Duodenal mucosa (tissue), 2 donors: ENCODE measurements around the gene CAMK1D.

Source experiments
- H3K27ac ChIP-seq: one replicate; pipeline ENCODE4 v1.7.0; 2013; ENCODE audit warnings: low read depth, low read length
- H3K27me3 ChIP-seq, 2 donors: one replicate each; pipeline ENCODE4 v1.7.0; 2013; ENCODE audit warnings: low read length in 2 of 2, control low read depth in 1 of 2; ENCODE audit not compliant: insufficient read depth in 2 of 2, control insufficient read depth in 1 of 2
- H3K36me3 ChIP-seq, 2 donors: one replicate each; pipeline ENCODE4 v1.7.0; 2013; ENCODE audit warnings: low read length in 2 of 2, control low read depth in 1 of 2; ENCODE audit not compliant: insufficient read depth in 2 of 2, control insufficient read depth in 1 of 2
- H3K4me1 ChIP-seq, 2 donors: one replicate each; pipeline ENCODE4 v1.7.0; 2013; ENCODE audit warnings: low read length in 2 of 2, control low read depth in 1 of 2; ENCODE audit not compliant: insufficient read depth in 2 of 2, control insufficient read depth in 1 of 2
- H3K4me3 ChIP-seq, 2 donors: one replicate each; pipeline ENCODE4 v1.7.0; 2013; ENCODE audit warnings: low read length in 2 of 2, low read depth in 1 of 2
- H3K9ac ChIP-seq, 2 donors: one replicate each; pipeline ENCODE4 v1.7.0; 2013; ENCODE audit warnings: low read length in 2 of 2, low read depth in 1 of 2
- H3K9me3 ChIP-seq, 2 donors: one replicate each; pipeline ENCODE4 v1.7.0; 2013; ENCODE audit warnings: low read length in 2 of 2, control low read depth in 1 of 2; ENCODE audit not compliant: control insufficient read depth in 1 of 2

CAMK1D gene

GRCh38 chr10:12614177-12614995, 265.0 kb downstream of the CAMK1D start:
- Histone ChIP-seq H3K36me3 (no peaks in the 10 kb centered on the region), H3K4me3 (no peak overlapping the region), H3K4me1 (peaks cover 0 to 5% of the 10 kb centered on the region in 2 donors), H3K27ac (no peak overlapping the region), H3K27me3 (no peaks in the 10 kb centered on the region), H3K9ac (no peak overlapping the region), H3K9me3 (no peaks in the 10 kb centered on the region)

DNA sequence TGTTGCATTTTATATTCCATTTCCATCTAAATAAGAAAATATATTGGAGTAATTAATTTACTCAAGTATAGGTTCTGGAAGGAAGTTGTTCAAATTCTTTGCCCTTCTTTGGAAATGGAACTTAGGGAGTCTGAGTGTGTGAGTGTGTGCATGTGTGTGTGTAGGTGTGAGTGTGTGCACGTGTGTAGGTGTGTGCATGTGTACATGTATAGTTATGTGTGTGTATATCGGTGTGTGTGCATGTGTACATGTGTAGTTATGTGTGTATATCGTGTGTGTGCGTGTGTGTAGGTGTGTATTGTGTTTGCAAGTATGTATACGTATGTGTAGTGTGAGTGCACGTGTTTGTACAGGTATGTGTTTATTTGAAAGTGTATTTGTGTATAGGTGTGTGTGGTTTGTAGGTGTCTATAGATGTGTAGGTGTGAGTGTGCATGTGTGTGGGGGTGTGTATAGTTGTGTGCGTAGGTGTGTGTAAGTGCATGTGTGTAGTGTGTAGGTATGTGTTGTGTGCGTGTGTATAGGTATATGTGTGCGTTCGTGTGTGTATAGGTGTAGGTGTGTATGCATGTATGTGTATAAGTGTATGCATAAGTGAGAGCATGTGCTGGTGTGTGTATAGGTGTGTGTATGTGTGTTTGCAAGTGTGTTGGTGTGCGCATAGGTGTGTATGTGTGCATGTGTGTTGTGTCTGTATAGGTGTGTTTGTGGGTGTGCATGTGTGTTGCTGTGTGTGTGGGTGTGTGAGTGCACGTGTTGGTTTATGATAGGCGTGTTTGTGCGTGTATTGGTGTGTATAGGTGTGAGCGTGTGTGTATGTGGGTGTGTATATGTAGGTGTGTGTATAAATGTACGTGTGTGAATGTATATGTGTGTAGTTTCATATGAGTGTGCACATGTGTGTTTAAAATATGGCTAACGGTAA, 266.2 kb downstream of the CAMK1D start:
- H3K27ac ChIP-seq: no peak overlapping the region
- H3K9ac ChIP-seq: no peak overlapping the region
- H3K27me3 ChIP-seq: no peaks in the 10 kb centered on the region
- H3K4me3 ChIP-seq: no peak overlapping the region
- H3K9me3 ChIP-seq: no peaks in the 10 kb centered on the region
- H3K36me3 ChIP-seq: no peaks in the 10 kb centered on the region
- H3K4me1 ChIP-seq: peaks cover 0 to 5% of the 10 kb centered on the region in 2 donors

DNA sequence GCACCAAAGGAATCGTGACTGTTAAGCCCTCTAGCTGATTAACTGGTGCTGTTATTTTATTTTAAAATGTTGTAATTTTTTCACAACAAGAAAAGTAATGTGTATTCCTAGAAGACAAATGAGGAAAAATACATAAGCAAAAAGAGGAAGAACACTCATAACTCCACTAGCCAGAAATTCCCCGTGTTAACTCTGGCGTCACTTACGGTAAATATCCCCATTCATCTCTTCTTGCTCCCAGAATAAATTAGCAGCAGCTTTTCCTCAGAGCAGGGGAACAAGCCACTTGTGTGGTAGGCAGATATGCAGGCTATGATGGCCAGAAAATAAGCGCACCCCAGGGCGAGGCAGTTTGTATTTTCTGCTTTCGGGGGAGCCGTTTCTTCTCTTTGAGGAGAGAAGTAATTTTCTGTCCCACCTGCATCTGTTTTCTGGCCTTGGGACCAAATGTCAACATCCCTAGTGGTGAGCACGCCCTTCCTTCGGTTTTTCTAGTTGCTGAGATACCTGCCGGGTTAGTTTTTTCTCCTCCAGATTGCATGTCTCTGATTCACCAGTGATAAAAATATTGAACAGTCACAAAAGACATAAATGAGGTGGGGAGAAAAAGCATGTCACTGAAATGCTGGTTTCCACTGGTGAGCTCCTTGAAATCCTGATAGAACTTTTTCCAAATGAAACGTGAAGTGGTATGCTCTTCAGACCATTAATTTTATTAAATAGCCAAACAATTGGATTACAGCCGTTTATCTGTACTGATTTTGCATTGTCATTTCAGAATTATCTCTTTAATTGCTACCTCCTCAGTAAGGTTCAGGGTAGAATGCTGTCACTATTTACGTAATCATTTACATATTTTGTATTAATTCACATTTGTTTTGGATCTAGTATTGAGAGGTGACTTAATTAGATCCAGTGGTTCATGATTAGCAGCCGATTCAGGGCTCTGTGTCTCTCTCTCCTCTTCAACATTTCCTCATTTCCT, 268.1 kb downstream of the CAMK1D start:
- no peaks in the 10 kb centered on the region for H3K36me3 ChIP-seq
- peaks cover 0 to 5% of the 10 kb centered on the region in 2 donors for H3K4me1 ChIP-seq
- no peaks in the 10 kb centered on the region for H3K9me3 ChIP-seq
- H3K27ac ChIP-seq: no peak overlapping the region
- no peaks in the 10 kb centered on the region for H3K27me3 ChIP-seq
- H3K9ac ChIP-seq: no peak overlapping the region
- H3K4me3 ChIP-seq: no peak overlapping the region

DNA sequence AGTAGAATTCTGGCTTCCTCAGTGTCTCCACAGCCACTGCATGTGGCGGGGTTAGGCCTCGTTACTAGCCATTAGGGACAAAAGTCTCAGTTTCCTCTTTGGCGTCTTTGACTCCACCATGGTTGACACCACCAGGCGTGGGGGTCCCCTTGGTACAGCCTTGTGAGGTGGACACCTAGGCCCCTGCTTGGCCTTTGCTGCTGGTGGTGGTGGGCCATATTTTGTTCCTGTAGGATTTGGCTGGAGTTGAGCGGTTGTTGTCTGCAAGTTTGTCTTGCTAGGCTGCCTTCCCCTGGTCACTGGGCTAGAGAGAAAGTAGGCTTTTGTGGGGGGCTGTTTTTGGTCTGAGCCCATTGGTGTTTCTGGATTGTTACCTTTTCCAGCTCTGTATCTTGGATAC, 272.7 kb downstream of the CAMK1D start:
- Histone ChIP-seq H3K27ac (no peak overlapping the region), H3K9ac (no peak overlapping the region), H3K4me3 (no peak overlapping the region), H3K27me3 (no peaks in the 10 kb centered on the region), H3K36me3 (no peaks in the 10 kb centered on the region), H3K4me1 (peaks cover 0 to 5% of the 10 kb centered on the region in 2 donors), H3K9me3 (no peaks in the 10 kb centered on the region)

DNA sequence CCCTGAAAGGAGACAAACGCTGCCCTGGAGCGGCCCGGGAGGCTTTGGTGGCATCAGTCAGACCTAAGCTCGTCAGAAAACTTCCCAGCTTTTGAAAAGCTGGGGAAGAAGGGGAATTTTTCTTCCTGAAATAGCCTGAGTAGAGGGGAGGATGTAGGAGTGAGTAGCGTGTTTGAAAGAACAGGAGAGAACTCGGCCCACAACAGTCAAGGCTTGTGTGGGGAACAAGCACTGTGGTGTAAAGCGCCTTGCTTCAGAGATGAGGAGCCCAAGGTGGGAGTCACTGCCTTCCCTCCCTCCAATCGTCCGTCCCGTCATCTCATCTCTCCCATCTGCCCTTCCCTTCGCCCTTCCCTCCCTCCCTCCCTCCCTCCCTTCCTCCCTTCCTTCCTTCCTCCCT, 273.3 kb downstream of the CAMK1D start:
- Histone ChIP-seq H3K36me3 (no peaks in the 10 kb centered on the region), H3K4me1 (no peaks in the 10 kb centered on the region), H3K27ac (no peak overlapping the region), H3K9ac (no peak overlapping the region), H3K27me3 (no peaks in the 10 kb centered on the region), H3K4me3 (no peak overlapping the region), H3K9me3 (no peaks in the 10 kb centered on the region)

DNA sequence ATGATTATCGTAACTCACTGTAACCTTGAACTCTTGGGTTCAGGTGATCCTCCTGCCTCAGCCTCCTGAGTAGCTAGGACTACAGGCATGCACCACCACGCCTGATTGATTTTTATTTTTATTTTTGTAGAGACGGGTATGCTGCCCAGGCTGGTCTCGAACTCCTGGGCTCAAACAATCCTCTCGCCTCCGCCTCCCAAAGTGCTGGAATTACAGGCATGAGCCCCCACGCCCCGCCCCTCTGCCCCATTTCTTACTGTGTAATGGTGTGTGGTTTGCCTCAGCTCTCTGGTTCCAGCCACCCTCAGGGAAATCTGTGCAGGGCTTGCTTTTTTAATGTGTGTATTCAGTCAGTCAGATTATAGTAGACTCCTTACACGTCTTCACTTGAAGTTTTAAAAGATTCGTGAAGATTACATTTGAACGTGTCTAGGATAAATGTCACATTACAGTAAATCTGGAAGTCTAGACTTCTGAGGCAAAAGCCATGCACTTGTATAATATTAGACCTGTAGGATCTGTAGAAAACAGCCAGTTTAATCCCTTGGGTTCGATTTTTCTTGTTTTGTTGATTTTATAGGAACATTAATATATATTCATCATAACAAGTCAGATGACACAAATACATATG, 276.2 kb downstream of the CAMK1D start:
- Histone ChIP-seq H3K4me3 (no peak overlapping the region), H3K27me3 (no peaks in the 10 kb centered on the region), H3K4me1 (peaks cover 10 to 11% of the 10 kb centered on the region in 2 donors)

GRCh38 chr10:12628153-12628552, 278.8 kb downstream of the CAMK1D start:
- Histone ChIP-seq H3K9ac (no peak overlapping the region), H3K27me3 (no peaks in the 10 kb centered on the region)

More for the DNA sequence above, 276.2 kb downstream of the CAMK1D start:
- no peaks in the 10 kb centered on the region for H3K36me3 ChIP-seq
- no peak overlapping the region for H3K9ac ChIP-seq
- no peak overlapping the region for H3K27ac ChIP-seq
- no peaks in the 10 kb centered on the region for H3K9me3 ChIP-seq

GRCh38 chr10:12628964-12629766, 279.8 kb downstream of the CAMK1D start:
- Histone ChIP-seq H3K4me1 (peaks cover 20 to 22% of the 10 kb centered on the region in 2 donors), H3K9ac (no peak overlapping the region), H3K27ac (no peak overlapping the region), H3K4me3 (no peak overlapping the region), H3K27me3 (no peaks in the 10 kb centered on the region), H3K9me3 (no peaks in the 10 kb centered on the region), H3K36me3 (no peaks in the 10 kb centered on the region)

More at GRCh38 chr10:12628153-12628552, 278.8 kb downstream of the CAMK1D start:
- no peak overlapping the region for H3K27ac ChIP-seq
- H3K9me3 ChIP-seq: no peaks in the 10 kb centered on the region
- no peak overlapping the region for H3K4me3 ChIP-seq
- H3K36me3 ChIP-seq: no peaks in the 10 kb centered on the region
- peaks cover 20 to 22% of the 10 kb centered on the region in 2 donors for H3K4me1 ChIP-seq

GRCh38 chr10:12629767-12630165, 280.4 kb downstream of the CAMK1D start:
- Histone ChIP-seq H3K4me3 (no peak overlapping the region), H3K4me1 (peaks cover 20 to 22% of the 10 kb centered on the region in 2 donors), H3K27ac (no peak overlapping the region), H3K27me3 (no peaks in the 10 kb centered on the region), H3K9me3 (no peaks in the 10 kb centered on the region), H3K36me3 (no peaks in the 10 kb centered on the region), H3K9ac (no peak overlapping the region)
